8988T (cell line): ENCODE data around the gene GAGE13.
"Not testable (repeated sequence)": the region's sequence is repeated elsewhere in the genome, so short reads cannot be mapped to it uniquely, and the experiment has no call there.

Experiments
- DNase-seq: peaks from one replicate; pipeline ENCODE4 v3.0.0; 2011

Gene GAGE13

GRCh38 chrX:49331282-49331681 lies at the start of gene GAGE13:
Gene GAGE13, plus strand, starts transcription at chrX:49331582. Its CDS starts 1,156 bp downstream, at chrX:49332738.
- not testable (repeated sequence) for DNase-seq

GRCh38 chrX:49282647-49283011 lies 48.8 kb upstream of the GAGE13 start:
- no peak for DNase-seq

GRCh38 chrX:49284212-49284611 lies 47.2 kb upstream of the GAGE13 start:
- no peak for DNase-seq

- DNase-seq: no peak
Observed at GRCh38 chrX:49286136-49286535, 45.2 kb upstream of the GAGE13 start.

GRCh38 chrX:49286581-49286980 lies 44.8 kb upstream of the GAGE13 start:
- no peak for DNase-seq

GRCh38 chrX:49287665-49288064 lies 43.7 kb upstream of the GAGE13 start:
- no peak for DNase-seq

GRCh38 chrX:49290215-49290614 lies 41.2 kb upstream of the GAGE13 start:
- DNase-seq: no peak

- DNase-seq: no peak
Observed at GRCh38 chrX:49291615-49292337, 39.6 kb upstream of the GAGE13 start.

- DNase-seq: no peak
Observed at GRCh38 chrX:49292400-49293362, 38.7 kb upstream of the GAGE13 start.

- not testable (repeated sequence) for DNase-seq
Observed at GRCh38 chrX:49299293-49299692, 32.1 kb upstream of the GAGE13 start.

- DNase-seq: no peak
Observed at GRCh38 chrX:49300703-49301102, 30.7 kb upstream of the GAGE13 start.

- no peak for DNase-seq
Observed at GRCh38 chrX:49303346-49303745, 28.0 kb upstream of the GAGE13 start, which contains the start of gene GAGE10. Gene GAGE10, plus strand, starts transcription at chrX:49303646. Its CDS starts 1,214 bp downstream, at chrX:49304860.

GRCh38 chrX:49307775-49308174 lies 23.6 kb upstream of the GAGE13 start:
- DNase-seq: not testable (repeated sequence)

GRCh38 chrX:49308604-49309269 lies 22.6 kb upstream of the GAGE13 start:
- no peak for DNase-seq

- DNase-seq: no peak
Observed at GRCh38 chrX:49309401-49309981, 21.9 kb upstream of the GAGE13 start.

- DNase-seq: no peak
Observed at GRCh38 chrX:49310371-49310770, 21.0 kb upstream of the GAGE13 start.

- DNase-seq: no peak
Observed at GRCh38 chrX:49312176-49312575, 19.2 kb upstream of the GAGE13 start.

- DNase-seq: no peak
Observed at GRCh38 chrX:49316085-49316484, 15.3 kb upstream of the GAGE13 start.

GRCh38 chrX:49321737-49322136 lies 9.6 kb upstream of the GAGE13 start, which contains the start of gene GAGE12J:
Gene GAGE12J, plus strand, starts transcription at chrX:49322037. Its CDS starts 1,157 bp downstream, at chrX:49323194.
- DNase-seq: not testable (repeated sequence)

- DNase-seq: not testable (repeated sequence)
Observed at GRCh38 chrX:49322266-49322665, 9.1 kb upstream of the GAGE13 start.

- DNase-seq: not testable (repeated sequence)
Observed at GRCh38 chrX:49323735-49324134, 7.6 kb upstream of the GAGE13 start.

GRCh38 chrX:49330421-49330820 lies 961 bp upstream of the GAGE13 start:
- DNase-seq: not testable (repeated sequence)

- not testable (repeated sequence) for DNase-seq
Observed at GRCh38 chrX:49331841-49332240, 459 bp downstream of the GAGE13 start.
